Esophagus squamous epithelium (tissue), 5 donors: ENCODE data around the gene LRRN2. TPM values are rescaled to one million over a fixed set of nuclear protein-coding genes. Genes with fewer than 3 reads are reported as not detected.

Source experiments
- DNase-seq: peaks from one replicate; lab custom pipeline; 2025; lab: John Stamatoyannopoulos, UW
- H3K27ac ChIP-seq, 4 donors: fragments of 200-600 bp; sonication (generic); one replicate each; pipeline ENCODE4 v1.5.1; 2016 to 2019; ENCODE audit warnings: mild to moderate bottlenecking in 1 of 4
- H3K27me3 ChIP-seq, 4 donors: fragments of 200-600 bp; sonication (generic); 1 replicate in 3 of 4; 2 replicates in 1 of 4; pipeline versions ENCODE4 v1.5.1 to v1.6.0; 2017 to 2021; ENCODE audit warnings: antibody characterized with exemption in 1 of 4
- H3K36me3 ChIP-seq, 3 donors: fragments of 200-600 bp; sonication (generic); one replicate each; pipeline ENCODE4 v1.5.1; 2016 to 2019
- H3K4me1 ChIP-seq, 3 donors: fragments of 200-600 bp; sonication (generic); one replicate each; pipeline ENCODE4 v1.5.1; 2017 to 2019
- H3K4me3 ChIP-seq, 4 donors: fragments of 200-600 bp; sonication (generic); 1 replicate in 3 of 4; 2 replicates in 1 of 4; pipeline ENCODE4 v1.5.1; 2016 to 2019; ENCODE audit warnings: mild to moderate bottlenecking in 2 of 4, moderate library complexity in 1 of 4
- H3K9me3 ChIP-seq, 3 donors: fragments of 200-600 bp; sonication (generic); one replicate each; pipeline ENCODE4 v1.5.1; 2016 to 2019
- CTCF ChIP-seq, 6 experiments: fragments of 450-650 bp in 4 of 6; fragments of 200-600 bp in 2 of 6; sonication (generic) in 2 of 6; IDR thresholded peaks; one replicate each; pipeline ENCODE4 v1.5.1; 2016 to 2019; ENCODE audit warnings: antibody characterized with exemption in 6 of 6, mild to moderate bottlenecking in 4 of 6, moderate library complexity in 4 of 6
- POLR2A ChIP-seq, 4 donors: fragments of 450-650 bp; IDR thresholded peaks; one replicate each; pipeline ENCODE4 v1.6.1; 2017; ENCODE audit warnings: antibody characterized with exemption in 4 of 4, mild to moderate bottlenecking in 4 of 4, moderate library complexity in 3 of 4
- WGBS, 2 donors: methylation state at CpG; one replicate each; pipeline ENCODE4 v1.1.5; 2018; 5-methylcytosine and 5-hydroxymethylcytosine counted together
- intact Hi-C: fragments of 100-400 bp; cut with DNase I; formaldehyde crosslinking; loops from one replicate; pipeline ENCODE4 v1.15.0; 2022
- total RNA-seq, 4 donors: library from RNA; depleted of rRNA; stranded (reverse); fragments of >200 nt; gene quantifications; one replicate each; pipeline ENCODE4 v1.1.0, GENCODE V29; 2016
- donor health status: DM: yes; HTN: yes; CAD: no.

The LRRN2 gene
- total RNA-seq, 4 donors from 2014 or later: 0.18 to 1.8 (median 1.5) TPM

DNA sequence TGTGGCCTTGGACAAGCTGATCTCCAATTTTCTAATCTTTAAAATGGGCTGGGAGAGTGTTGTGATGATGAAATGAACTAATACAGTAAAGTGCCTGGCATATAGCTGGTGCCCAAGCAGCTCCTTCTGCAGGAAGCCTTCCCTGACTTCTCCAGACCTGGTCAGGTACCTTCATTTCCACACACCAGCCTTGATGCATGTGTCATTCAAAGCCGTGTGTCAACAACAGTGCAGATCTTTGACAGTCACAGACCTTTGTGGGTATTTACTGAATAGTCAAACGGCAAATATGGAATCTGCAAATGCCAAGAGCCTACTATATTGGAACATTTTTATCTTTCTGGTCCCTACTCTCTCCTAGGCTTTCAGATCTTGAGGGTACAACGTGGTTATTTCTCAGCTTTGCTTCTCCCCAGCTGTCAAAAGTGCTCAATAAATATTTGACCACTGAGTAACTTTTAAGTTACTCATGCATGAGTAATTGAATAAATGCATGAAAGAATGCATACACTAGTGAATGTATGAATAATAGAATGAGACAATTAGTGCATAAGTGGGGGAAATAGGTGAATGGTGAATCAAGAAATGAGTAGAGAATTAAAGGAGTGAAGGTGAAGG, 94.0 kb downstream of the LRRN2 start:
- 35 to 51% methylated on average over 3 of the region's 3 CpGs for WGBS, 2 donors
- intact Hi-C loops: no loop called here
- H3K4me3 ChIP-seq: no peak overlapping the region

GRCh38 chr1:204589409-204590038, 96.0 kb downstream of the LRRN2 start:
- 83 to 87% methylated on average over 6 to 8 of the region's 8 CpGs for WGBS, 2 donors
- intact Hi-C loops: no loop called here

More for the DNA sequence above, 94.0 kb downstream of the LRRN2 start:
- Histone ChIP-seq H3K9me3 (no peaks in the 10 kb centered on the region), H3K36me3 (no peaks in the 10 kb centered on the region), H3K27me3 (no peaks in the 10 kb centered on the region), H3K4me1 (peaks cover 0 to 17% (median 0%) of the 10 kb centered on the region in 3 donors), H3K27ac (no peak overlapping the region)
- no peak for DNase-seq
- TF ChIP-seq POLR2A (IDR thresholded peaks at IDR 0.05) (no peak), CTCF (IDR thresholded peaks at IDR 0.05) (no peak)

GRCh38 chr1:204588826-204589225, 96.7 kb downstream of the LRRN2 start:
- Histone ChIP-seq H3K27me3 (no peaks in the 10 kb centered on the region), H3K4me1 (peaks cover 0 to 24% (median 0%) of the 10 kb centered on the region in 3 donors), H3K27ac (no peak overlapping the region), H3K4me3 (no peak overlapping the region), H3K36me3 (no peaks in the 10 kb centered on the region), H3K9me3 (no peaks in the 10 kb centered on the region)
- 49 to 52% methylated on average over 4 of the region's 5 CpGs for WGBS, 2 donors
- DNase-seq: no peak
- no peak for TF ChIP-seq CTCF (IDR thresholded peaks at IDR 0.05)
- TF ChIP-seq POLR2A (IDR thresholded peaks at IDR 0.05): no peak
- intact Hi-C loops: no loop called here

More at GRCh38 chr1:204589409-204590038, 96.0 kb downstream of the LRRN2 start:
- H3K27ac ChIP-seq: no peak overlapping the region
- TF ChIP-seq CTCF (IDR thresholded peaks at IDR 0.05) (no peak), POLR2A (IDR thresholded peaks at IDR 0.05) (no peak)
- H3K4me1 ChIP-seq: peaks cover 0 to 17% (median 0%) of the 10 kb centered on the region in 3 donors
- no peaks in the 10 kb centered on the region for H3K36me3 ChIP-seq
- no peaks in the 10 kb centered on the region for H3K9me3 ChIP-seq
- H3K27me3 ChIP-seq: no peaks in the 10 kb centered on the region
- no peak for DNase-seq
- H3K4me3 ChIP-seq: no peak overlapping the region

DNA sequence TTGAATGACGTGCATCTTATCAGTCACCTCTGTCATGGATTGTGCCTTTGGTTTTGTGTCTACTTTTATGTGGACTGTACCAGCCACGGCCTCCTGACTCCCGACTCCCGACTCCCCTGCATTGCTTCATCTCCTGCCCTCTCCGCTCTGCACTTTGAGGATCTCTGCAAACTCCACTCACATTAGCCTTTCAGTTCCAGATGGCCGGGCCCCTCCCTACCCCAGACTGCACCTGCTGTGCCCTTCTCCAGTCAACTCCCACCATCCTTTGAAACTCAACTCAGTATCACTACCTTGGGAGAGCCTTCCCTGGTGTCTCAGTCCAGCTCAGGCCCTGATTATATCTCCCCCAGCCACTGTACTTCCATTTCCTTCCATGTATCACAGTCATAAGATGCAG, 97.9 kb downstream of the LRRN2 start:
- Histone ChIP-seq H3K4me1 (peaks cover 0 to 23% (median 0%) of the 10 kb centered on the region in 3 donors), H3K4me3 (no peak overlapping the region), H3K36me3 (no peaks in the 10 kb centered on the region), H3K27me3 (no peaks in the 10 kb centered on the region), H3K27ac (no peak overlapping the region), H3K9me3 (no peaks in the 10 kb centered on the region)
- intact Hi-C loops: no loop called here
- DNase-seq: no peak
- TF ChIP-seq POLR2A (IDR thresholded peaks at IDR 0.05) (no peak), CTCF (IDR thresholded peaks at IDR 0.05) (no peak)
- WGBS, 2 donors: 93 to 96% methylated on average over 5 to 6 of the region's 6 CpGs

DNA sequence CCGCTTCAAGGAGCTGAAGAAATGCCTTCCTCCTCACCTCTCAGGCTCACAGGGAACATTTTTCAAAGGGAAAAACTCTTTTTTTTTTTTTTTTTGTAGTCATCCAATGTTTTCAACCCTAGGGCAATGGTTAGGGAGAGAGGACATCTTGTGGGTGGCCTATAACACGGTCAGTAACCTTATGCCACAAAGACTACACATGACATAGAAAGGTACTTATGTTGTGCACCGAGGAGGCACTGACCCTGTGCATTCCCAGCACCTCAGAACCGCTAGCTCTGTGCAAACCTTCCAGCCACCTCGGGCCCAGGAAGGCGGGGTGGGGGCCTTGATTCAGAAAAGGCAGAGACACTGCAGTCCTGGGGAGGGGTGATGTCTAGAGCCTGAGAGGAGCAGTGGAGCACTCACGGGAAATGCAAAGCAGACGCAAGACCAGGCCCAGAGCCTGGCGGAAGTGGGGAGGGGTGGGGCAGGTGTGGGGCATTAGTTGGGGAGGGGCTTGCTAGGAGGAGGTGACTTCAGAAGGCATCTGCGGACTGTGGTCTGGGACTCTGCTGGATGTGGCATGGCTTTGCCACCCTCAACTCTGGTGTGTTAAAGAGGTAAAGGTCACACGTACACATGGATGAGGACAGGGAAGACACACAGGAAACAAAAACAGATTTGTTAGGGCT, 100.7 kb downstream of the LRRN2 start:
- TF ChIP-seq POLR2A (IDR thresholded peaks at IDR 0.05) (no peak), CTCF (IDR thresholded peaks at IDR 0.05) (no peak)
- no peaks in the 10 kb centered on the region for H3K9me3 ChIP-seq
- no peaks in the 10 kb centered on the region for H3K36me3 ChIP-seq
- intact Hi-C loops: no loop called here
- no peaks in the 10 kb centered on the region for H3K27me3 ChIP-seq
- no peak overlapping the region for H3K4me3 ChIP-seq
- no peak for DNase-seq
- peaks cover 0 to 14% (median 0%) of the 10 kb centered on the region in 3 donors for H3K4me1 ChIP-seq
- WGBS, 2 donors: 76 to 81% methylated on average over 7 to 11 of the region's 11 CpGs
- no peak overlapping the region for H3K27ac ChIP-seq
